GM12872 (cell line): Measurements from ENCODE around the gene SLC6A19.

ENCODE experiments used
- CTCF ChIP-seq: IDR thresholded peaks from 3 replicates; pipeline ENCODE4 v1.5.1; 2011; ENCODE audit warnings: low read depth, mild to moderate bottlenecking, low read length, moderate library complexity; ENCODE audit not compliant: insufficient read depth

The SLC6A19 gene

GRCh38 chr5:1219768-1220100, 18.3 kb downstream of the SLC6A19 start:
- no peak for TF ChIP-seq CTCF

- TF ChIP-seq CTCF: no peak
Observed at GRCh38 chr5:1220351-1220750, 19.0 kb downstream of the SLC6A19 start.

GRCh38 chr5:1220831-1221230, 19.4 kb downstream of the SLC6A19 start:
- no peak for TF ChIP-seq CTCF

- TF ChIP-seq CTCF: no peak
Observed at GRCh38 chr5:1221721-1222120, 20.3 kb downstream of the SLC6A19 start.

- TF ChIP-seq CTCF: no peak
Observed at GRCh38 chr5:1222147-1222546, 20.8 kb downstream of the SLC6A19 start.

GRCh38 chr5:1222621-1223277, 21.4 kb downstream of the SLC6A19 start:
- TF ChIP-seq CTCF: no peak

- TF ChIP-seq CTCF: no peak
Observed at GRCh38 chr5:1223278-1223670, 21.9 kb downstream of the SLC6A19 start.

- no peak for TF ChIP-seq CTCF
Observed at GRCh38 chr5:1224631-1225030, 23.2 kb downstream of the SLC6A19 start.
